NCI-H510A treated with DMSO at 0.1 percent for 48 hours (cell line): ENCODE data around the gene CCZ1.
A peak's percentile ranks its signal among the peaks of the same experiment; 100 is the strongest.
"Not testable (repeated sequence)": the region's sequence is repeated elsewhere in the genome, so short reads cannot be mapped to it uniquely, and the experiment has no call there.

ENCODE experiments used
- DNase-seq: peaks from one replicate; lab custom pipeline; 2025; lab: John Stamatoyannopoulos, UW

Gene CCZ1

DNA sequence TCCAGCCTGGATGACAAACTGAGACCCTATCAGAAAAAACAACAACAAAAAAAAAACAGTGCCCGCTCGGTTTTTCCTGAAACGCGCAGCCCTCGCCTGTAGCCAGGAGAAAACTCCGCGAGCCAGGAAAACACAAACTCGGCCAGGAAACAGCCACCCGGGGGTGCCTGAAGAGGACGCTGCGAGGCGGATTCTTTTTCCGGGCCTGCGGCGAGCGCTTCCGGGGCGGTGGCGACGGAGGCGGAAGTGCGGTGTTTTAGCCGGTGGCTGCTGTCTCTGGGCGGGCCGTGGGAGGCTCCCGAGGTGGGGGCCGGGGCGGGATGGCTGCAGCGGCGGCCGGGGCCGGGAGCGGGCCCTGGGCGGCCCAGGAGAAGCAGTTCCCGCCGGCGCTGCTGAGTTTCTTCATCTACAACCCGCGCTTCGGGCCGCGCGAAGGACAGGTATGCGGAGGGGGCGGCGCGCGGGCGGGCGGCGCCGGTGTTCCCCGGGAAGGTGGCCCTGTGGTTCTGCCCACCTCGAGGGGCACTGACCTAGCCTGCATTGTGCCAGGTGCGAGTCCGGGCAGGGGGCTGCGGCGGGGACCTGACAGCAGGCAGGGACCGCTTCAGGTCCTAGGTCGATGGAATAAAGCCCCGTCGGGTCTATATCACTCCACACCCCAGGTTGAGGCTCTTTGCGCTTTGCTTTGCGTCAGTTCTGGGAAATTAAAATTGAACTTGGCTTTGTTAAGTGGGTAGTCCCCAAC is at the start of gene CCZ1:
Gene CCZ1, plus strand, starts transcription at position 254 of the 745 bp plus-strand sequence. Its CDS starts 67 bp downstream, at position 321.
- DNase-seq: peak; percentile 23

DNA sequence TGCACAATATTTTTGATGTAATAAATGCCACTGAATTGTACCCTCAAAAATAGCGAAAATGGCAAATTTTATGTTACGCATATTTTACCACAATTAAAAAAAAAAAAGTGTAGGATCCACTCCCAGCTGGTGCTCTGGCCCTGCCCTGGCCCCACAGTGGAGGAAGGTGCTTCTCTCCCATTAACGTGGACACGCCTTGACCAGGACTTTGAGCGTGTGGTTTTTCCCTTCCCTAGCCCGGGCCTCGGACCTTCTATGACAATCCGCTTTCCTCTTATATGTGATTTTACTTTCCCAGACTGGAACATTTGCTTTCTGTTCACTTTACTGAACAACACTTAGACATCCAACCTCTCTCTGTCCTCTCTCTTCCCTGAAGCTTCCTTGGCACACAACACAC is 47.6 kb upstream of the CCZ1 start:
- DNase-seq: no peak

DNA sequence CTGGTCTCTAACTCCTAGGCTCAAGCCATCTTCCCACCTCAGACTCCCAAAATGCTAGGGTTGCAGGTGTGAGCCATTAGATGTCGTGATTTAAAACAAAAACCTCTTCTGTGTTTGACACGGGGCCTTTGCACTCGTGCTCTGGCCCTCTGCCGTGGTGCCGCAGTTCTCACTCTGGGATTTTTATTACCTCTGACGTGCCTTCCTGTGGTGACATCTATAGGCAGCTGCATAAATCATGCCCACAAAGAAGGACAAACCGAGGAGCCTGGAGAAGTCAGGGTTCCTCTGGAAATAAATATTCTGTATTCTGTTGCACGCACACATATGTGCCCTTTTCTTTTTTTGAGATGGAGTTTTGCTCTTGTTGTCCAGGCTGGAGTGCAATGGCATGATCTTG is 43.8 kb upstream of the CCZ1 start:
- DNase-seq: peak; percentile 2

DNA sequence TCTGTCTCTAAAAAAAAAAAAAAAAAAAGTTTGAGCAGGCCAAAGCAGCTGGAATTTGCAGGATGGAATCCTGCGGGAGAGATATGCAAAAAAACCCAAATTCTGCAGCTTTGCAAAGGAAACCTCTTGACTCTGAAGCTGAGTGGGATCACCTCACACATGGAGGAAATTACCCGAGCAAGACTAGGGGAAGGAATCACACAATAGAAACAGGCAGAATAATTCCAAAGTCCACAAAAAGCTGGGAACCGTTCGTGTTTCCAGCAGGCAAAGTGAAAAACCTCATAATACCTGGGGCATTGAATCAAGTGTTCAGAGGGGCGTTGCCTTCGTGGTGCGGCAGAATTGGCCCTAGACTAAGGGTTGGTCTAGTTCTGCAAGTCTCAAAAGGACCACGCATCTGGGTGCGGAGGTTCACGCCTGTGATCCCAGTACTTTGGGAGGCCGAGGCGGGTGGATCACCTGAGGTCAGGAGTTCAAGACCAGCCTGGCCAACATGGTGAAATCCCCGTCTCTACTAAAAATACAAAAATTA is 41.4 kb upstream of the CCZ1 start:
- DNase-seq: not testable (repeated sequence)

DNA sequence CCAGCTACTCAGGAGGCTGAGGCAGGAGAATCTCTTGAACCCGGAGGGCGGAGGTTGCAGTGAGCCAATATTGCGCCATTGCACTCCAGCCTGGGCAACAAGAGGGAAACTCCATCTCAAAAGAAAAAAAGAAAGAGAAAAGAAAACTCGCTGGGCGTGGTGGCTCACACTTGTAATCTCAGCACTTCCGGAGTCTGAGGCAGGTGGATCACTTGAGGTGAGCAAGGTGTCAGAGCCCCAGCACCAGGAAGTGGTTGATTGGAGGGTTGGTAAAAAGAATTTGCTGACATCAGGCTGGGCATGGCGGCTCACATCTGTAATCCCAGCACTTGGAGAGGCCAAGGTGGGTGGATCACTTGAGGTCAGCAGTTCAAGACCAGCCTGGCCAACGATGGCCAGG is 40.0 kb upstream of the CCZ1 start:
- peak; percentile 1 for DNase-seq

DNA sequence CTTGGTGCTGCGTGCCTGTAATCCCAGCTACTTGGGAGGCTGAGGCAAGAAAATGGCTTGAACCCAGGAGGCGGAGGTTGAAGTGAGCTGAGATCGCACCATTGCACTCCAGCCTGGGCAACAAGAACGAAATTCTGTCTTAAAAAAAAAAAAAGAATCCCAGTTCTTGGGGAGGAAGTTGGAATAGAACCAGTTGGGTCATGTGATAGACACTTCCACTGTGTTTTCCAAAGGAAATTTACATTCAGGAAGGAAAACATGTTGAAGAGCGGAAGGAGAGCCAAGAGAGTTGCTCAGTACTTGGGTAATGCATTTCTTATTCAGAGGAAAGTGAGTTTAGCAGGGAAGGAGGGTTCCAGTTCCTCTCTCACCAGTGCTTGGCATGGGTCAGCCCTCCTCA is 37.3 kb upstream of the CCZ1 start:
- not testable (repeated sequence) for DNase-seq

DNA sequence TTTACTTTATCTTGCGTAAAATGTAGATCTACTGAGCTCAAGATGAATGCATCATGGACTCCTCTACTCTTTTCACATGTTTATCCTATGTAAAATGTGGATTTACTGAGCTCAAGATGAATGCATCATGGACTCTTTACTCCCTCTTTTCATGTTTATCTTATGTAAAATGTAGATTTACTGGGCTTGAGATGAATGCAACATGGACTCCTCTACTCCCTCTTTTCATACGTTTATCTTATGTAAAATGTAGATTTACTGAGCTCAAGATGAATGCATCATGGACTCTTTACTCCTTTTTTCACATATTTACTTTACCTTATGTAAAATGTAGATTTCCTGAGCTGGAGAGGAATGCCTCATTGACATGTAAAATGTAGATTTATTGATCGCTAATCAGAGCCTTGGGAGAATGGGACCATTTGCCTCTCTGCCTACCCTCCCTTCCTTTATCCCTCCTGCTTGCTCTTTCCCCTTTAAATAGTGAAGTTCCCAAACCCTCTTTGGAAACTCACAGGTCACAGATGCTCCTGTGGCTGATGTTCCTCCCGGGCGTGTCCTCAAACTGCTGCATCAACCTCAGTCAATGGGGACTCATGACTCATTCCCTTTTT is 35.7 kb upstream of the CCZ1 start:
- not testable (repeated sequence) for DNase-seq

DNA sequence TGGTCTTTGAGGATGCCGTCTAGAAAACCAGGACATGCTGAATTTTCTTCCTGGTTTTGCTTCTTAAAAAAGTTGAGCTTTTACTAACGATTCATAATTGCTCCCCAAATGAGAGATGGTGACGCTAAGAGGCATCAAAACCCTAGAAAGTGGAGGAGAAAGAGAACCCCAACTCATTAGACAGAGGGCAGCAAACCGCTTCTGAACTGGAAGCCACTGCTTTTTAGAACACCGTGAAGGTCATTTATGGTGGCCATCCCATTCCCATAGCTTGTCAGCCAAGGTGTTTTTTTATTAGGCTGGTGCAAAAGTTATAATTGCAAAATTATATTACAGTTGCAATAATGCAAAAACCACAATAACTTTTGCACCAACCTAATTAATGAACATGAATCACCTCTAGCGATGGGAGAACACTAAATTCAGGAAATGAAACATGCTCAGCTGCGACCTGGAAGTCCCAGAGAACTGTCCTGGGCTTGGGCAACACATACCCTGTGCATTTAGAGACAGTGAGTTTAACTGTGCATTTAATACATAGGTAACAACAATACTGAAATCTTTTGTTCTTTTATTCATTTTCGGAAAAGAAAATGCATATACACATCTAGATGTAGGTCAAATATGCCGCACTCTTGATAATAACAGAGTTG is 33.1 kb upstream of the CCZ1 start:
- not testable (repeated sequence) for DNase-seq

DNA sequence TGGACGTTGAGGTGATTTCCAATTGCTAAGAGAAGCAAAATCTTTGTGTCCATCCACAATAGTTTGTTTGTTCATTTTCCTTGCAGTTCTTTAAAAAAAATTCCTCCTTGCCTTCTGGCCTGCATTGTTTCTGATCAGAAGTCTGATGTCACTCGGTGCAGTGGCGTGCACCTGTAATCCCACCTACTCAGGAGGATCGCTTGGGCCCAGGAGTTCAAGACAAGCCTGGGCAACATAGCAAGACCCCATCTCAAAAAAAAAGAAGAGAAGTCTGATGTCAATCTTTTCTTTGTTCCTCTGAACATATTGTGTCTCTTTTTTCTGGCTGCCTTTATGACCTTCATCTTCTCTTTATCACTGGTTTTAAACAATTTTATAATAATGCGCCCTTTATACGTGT is 31.5 kb upstream of the CCZ1 start:
- DNase-seq: no peak

DNA sequence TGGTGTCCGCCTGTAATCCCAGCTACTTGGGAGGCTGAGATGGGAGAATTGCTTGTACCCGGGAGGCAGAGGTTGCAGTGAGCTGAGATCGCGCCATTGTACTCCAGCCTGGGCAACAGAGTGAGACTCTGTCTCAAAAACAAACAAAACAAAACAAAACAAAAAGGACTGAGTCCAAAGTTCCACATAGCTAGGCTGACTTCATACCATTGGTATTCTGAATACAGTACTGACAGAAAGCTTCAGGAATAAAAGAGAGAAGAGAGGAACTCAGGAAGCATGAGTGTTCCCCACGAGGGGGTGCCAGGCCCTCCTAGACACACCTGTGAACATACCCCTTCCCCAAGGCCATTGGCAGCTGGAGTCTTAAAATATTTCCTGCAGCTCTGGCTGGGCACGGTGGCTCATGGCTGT is 29.6 kb upstream of the CCZ1 start:
- not testable (repeated sequence) for DNase-seq

DNA sequence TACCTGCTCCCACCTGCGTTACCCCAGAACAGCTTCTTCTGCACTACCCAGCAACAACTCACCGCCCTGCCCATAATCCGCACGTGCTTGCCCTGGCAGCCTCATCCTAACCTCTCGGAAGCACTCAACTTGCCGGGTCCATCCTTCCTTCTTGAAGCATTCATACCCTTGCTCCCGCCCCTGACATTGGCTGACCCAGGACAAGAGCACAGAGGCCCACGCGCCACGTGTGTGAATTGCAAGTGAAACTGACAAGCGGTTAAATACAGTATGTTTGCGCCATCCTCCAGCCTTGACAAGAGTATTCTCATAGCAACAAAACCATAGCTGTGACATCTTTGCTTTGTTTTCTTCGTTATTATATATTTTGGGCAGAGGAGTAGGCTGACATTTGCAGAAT is 28.8 kb upstream of the CCZ1 start:
- DNase-seq: no peak

DNA sequence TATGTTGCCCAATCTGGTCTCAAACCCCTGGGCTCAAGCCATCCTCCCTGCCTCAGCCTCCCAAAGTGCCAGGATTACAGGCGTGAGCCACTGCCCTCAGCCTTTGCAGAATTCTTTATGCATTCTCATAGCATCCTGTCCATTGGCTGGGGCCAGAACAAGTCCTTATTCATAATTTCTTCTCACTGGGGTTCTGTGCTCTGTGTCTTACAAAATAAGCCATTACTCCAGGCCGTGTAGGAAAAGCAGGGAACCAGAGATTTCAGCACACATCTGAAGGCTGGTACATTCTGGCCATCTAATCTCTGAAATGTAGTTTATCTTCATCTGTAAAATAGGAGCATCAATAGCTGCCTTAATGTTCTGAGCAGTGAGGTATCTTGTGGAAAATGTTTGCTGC is 28.2 kb upstream of the CCZ1 start:
- DNase-seq: no peak

DNA sequence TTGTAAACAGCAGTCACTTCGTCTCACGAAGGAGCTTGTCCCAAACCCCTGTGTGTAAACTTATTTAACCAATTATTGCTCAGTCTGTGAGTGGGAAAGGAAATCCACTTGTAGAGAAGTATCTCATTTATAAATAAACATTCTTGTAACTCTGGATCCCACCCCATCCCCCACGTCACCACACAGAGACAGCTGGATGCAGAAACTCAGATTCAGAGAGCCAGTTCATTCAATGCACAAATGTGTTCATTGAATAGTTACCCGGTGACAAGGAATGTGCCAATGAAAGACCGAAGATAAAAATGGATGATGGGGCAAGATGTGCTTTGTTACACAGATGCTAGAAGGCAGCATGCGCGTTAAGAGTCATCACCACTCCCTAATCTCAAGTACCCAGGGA is 26.2 kb upstream of the CCZ1 start:
- peak; percentile 7 for DNase-seq

DNA sequence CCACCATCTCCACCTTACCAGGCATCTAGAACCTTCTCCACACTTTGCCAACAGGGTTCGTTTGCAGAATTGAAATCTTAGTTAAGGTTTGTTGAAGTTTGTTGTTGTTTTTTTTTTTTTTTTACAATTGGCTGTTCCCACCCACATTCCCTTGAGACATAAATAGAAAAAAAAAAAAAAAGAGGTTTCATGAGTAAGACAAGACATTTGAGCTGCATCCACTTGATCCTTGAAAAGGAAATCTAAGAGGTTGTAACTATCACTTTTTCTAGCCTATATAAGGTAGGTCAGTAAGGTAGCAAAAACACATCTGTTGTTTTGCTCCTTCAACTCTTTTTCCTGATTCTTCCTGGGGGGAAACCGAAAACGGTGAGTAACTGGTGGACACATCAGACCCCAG is 18.9 kb upstream of the CCZ1 start:
- not testable (repeated sequence) for DNase-seq

DNA sequence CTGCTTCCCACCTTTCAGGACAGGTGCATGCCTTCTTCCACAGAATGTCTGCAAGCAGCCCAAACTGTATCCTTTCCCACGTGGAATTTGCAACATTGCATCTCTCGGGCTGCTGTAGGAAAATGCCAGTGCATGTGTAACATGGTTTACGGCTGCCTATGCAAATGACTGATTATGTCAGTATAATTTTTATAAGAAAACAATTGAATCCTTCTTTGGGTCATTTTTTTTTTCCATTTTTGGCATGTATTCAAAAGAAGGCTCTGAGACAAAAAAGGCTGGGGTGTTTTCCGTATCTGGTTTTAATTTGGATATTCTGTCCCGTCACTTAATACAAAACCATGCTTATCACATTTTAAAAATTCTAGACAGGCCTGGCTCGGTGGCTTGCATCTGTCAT is 18.4 kb upstream of the CCZ1 start:
- DNase-seq: not testable (repeated sequence)

DNA sequence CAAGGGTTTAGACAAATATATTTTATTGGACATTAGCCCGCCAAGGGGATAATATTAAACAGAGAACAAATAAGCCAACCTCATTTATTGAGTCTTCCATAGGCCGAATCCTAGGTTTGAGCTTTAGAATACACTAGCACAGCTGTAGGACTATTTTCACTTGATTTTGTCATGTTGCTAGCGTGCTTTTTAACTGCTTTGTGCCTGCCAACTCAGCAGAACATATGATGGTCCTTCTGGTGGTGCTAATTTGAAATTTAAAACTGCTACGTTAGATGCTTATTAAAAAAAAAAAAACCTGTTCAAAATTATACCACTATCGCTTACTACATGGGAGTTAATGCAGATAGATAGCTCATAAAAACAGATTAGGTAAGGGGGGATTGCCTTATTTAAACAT is 14.1 kb upstream of the CCZ1 start:
- DNase-seq: not testable (repeated sequence)

DNA sequence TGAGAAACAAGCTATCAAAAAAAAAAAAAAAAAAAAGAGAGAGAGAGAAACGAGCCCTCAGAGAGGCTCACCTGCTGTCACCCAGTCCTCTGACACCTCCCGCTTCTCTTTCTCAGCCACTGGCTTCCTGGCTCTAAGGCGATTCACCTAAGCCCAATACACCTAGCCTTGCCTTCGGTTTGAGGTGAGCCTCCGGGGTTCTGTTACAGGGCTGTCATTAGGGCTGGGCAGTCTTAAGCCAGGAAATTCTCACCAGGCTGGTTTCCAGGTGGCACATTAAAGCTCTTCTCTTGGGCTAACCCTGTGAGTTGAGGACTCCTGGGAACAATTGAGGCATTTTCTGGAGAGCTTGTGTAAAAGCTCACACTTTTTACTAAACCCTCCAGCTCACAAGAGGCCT is 10.5 kb upstream of the CCZ1 start:
- DNase-seq: peak; percentile 2

DNA sequence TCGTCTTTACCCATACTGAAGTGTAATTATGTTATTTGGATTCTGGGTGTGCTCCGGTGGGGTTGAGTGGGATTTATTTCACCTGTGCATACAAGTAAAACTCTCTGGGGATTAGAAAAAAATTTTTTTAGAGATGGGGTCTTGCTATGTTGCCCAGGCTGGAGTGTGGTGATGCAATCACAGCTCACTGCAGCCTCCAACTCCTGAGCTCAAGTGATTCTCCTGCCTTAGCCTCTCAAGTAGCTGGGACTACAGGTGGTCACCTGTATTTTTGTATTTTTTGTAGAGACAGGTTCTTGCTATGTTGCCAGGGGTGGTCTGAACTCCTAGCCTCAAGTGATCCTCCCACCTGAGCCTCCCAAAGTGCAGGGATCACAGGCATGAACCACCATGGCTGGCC is 8.3 kb upstream of the CCZ1 start:
- not testable (repeated sequence) for DNase-seq

DNA sequence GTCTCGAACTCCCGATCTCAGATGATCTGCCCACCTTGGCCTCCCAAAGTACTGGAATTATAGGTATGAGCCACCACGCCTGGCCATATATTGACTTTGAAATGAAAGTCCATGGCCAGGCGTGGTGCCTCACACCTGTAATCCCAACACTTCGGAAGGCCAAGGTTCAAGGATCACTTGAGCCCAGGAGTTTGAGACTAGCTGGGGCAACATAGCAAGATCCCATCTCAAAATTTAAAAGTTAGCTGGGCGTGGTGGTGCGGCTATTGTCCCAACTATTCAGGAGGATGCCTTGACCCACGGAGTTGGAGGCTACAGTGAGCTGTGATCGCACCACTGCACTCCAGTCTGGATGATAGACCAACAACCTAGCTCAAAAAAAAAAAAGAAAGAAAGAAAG is 6.0 kb upstream of the CCZ1 start:
- no peak for DNase-seq

DNA sequence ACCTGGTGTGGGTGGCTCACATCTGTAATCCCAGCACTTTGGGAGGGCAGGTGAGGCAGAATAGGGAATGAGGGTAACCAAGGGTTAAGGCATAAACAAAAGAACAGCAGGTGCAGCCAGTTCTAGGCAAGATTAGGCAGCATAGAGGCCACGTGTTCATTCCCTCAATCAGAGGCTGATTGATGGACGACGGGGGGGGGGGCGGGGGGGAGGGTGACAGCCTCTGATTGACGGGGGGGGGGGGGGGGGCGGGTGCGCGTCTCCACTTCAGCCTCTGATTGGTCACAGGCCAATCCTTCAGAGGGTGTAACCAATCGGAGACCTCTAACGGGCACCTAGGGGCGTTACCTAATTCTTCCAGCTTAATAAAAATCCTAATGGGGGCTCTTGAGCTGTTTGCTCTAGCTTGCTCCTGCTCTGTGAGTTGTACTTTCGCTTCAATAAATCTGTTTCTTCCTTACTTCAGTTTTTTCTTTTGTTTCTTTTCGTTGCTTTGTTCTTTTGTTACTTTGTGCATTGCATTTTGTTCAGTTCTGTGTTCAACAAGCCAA is 1.1 kb upstream of the CCZ1 start:
- peak; percentile 15 for DNase-seq

DNA sequence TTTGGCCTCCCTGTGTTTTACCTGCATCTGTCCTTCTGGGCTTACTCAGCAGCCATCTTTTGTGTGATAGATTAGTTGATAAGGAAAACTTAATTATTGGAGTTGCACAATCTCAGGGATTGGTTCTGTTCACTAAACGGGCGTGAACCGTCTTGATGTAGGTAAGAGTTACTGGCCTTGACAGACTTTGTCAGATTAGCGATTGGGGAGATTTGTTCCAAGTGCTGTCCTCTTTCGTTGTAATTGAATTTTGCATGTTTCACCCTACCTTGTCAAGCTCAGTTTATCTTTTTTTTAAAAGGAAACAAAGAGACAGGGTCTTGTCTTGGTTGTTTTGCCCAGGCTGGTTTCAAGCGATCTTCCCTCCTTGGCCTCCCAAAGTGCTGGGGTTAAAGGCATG is 4.5 kb downstream of the CCZ1 start:
- DNase-seq: not testable (repeated sequence)

DNA sequence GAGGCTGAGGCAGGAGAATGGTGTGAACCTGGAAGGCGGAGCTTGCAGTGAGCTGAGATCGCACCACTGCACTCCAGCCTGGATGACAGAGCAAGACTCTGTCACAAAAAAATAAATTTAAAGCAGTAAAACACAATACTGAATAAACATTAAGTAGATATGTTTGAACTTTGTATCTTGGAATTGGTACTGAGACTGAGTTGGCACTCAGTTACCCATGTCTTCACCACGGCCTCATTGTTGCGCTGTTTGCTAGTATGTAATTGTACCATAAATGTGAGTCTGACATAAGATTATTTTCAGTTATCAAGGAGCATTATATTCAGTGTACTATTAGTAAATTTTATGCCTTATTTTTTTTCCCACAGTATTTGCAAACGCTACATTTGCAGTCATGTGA is 6.2 kb downstream of the CCZ1 start:
- not testable (repeated sequence) for DNase-seq

DNA sequence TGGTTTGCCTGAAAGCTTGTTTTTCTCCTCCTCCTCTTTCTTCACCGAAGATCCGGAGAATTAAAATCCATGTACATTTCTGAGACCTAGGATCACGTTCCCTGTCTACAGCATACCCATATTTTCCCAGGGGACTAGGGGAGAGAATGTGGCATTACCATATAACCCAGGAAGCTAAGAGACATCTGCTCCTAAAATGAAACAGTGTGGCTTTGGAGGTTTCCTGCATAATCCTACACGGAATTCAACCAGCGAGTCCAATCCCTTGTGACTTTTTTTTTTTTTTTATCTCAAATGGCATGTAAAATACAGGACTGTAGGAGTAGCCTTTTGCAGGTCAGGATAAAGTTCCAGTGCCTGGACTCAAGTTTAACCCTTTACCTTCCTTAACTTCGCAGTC is 10.3 kb downstream of the CCZ1 start:
- not testable (repeated sequence) for DNase-seq
